Activated T-cell treated with anti-CD3 and anti-CD28 coated beads for 1 hour (primary cell): ENCODE data around the gene FHOD1.
A peak's percentile ranks its signal among the peaks of the same experiment; 100 is the strongest.

Experiments
- DNase-seq: peaks from one replicate; pipeline ENCODE4 v3.0.0-alpha.2; 2020; ENCODE audit warnings: low read depth

Gene FHOD1

GRCh38 chr16:67249178-67250044 lies 2.1 kb upstream of the FHOD1 start:
- no peak for DNase-seq

GRCh38 chr16:67248401-67249177 lies 1.3 kb upstream of the FHOD1 start, which contains the start of gene SLC9A5:
SLC9A5 (plus strand) TSS chr16:67248979; CDS start chr16:67249015, 36 bp downstream.
- DNase-seq = no peak

- DNase-seq = no peak
Measured at GRCh38 chr16:67248073-67248400, 756 bp upstream of the FHOD1 start.

DNA sequence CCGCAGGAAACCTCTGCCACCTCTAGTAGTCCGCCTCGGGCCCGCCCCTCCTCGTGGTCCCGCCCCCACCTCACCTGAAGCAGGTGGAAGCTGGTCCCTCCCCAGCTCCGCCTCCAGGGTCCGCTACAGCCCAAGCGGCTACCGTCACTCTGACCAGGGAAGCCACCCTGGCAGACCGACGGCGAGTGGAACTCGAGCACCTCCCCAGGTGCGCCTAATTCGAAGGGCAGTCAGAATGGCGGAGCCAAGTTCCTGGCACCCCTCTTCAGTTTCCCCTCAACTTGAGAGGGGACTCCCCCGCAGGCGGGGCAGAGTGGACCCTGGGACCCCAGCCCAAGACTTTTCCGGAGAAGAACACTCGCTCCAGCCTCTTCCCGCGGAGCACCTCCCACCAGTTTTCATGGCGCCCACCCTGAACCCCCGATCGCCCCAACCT lies 507 bp downstream of the FHOD1 start:
- DNase-seq = peak; percentile 22

GRCh38 chr16:67246081-67246755 lies 1.1 kb downstream of the FHOD1 start:
- peak; percentile 27 for DNase-seq

DNA sequence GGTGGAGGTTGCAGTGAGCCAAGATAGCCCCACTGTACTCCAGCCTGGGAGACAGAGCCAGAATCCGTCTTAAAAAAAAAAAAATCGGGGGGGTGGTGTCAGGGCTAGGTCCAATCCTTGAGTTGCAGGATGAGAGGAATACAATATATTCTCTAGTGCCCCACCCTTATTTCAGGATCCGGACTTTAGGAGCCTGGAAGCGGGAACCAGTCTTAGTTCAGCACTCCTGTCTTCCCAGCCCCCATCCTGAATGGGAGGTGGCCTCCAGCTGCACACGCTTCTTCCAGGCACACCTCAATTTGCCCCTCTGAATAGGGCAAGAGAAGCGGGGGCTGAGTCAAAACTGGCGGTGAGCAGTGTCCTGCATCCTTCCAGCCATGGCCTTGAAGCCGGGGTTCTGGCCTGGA lies 1.6 kb downstream of the FHOD1 start:
- no peak for DNase-seq

GRCh38 chr16:67245186-67245585 lies 2.1 kb downstream of the FHOD1 start:
- no peak for DNase-seq

DNA sequence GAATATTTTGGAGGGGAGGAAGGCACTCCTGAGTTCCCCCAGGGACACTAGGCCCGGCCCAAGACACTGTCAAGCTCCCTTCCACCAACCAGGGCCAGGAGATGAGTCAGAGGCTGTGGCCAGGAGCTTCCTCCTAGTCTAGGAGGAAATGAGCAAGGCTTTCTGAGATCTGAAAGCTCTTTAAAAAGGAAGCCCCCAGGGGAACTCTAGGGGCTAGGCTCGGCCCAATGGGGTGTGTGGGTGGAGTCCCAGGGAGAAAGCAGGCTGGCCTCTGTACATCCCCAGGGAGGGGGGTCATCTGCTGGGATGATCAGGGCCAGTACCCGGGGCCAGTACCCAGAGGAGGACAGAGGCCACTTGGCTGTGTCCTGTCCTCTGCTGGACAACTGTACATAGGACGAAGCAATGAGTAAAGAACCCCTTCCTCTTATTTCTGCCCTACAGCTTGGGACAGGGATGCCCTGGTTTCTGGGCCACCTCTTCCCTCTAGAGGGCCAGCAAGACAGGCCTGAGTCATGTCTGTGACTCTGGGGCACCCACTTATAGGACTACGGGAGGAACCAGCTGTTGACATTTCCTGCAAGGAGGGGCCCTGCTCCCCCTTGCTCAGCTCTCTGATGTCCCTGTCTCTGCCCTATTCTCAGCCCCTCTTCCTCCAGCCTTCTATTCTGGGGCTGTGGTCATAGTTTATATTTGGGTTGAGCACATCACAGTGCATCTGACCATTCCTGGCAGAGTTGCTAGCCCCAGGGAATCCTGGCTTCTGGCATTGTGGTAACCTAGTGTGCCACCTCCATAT lies 2.7 kb downstream of the FHOD1 start:
- DNase-seq = peak; percentile 61

DNA sequence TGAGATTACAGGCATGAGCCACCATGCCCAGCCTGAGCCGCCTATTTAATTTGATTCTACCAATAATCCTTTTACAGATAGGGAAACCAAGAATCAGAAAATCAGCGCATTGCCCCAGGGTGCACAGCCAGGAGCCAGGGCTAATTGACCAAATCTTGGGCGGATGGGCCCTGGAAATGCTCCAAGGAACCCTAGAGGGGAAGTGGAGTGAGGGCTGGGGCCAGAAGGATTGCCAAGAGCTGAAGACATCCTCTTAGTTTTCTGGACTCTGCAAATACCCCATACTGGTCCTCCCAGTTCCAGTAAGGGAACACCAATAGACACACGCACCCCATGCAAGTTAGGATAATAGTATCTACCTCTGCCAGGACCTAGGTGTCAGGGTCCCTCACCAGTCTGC lies 3.8 kb downstream of the FHOD1 start:
- no peak for DNase-seq

GRCh38 chr16:67242138-67242730 lies 5.0 kb downstream of the FHOD1 start:
- DNase-seq = no peak

- no peak for DNase-seq
Measured at GRCh38 chr16:67241008-67241900, 6.0 kb downstream of the FHOD1 start.

DNA sequence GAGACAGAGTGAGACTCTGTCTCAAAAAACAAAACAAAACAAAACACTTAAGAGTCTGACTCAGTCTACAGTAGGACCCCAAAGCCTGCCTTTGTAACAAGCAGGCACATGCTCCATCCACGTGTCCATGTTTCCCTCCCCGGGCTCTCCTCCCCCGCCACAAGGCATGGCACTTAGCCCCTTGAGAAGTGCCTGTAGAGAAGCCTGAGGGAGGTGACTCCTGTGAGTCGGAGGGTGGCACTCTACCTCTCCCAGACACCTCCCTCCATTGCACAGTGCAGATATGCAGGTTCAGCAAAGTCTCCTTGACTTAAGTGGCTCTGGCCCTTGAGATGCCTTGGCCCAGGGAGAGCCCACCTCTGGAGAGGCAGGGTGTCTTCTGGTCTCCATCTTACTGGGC lies 6.8 kb downstream of the FHOD1 start:
- no peak for DNase-seq

GRCh38 chr16:67238806-67239470 lies 8.3 kb downstream of the FHOD1 start:
- no peak for DNase-seq

DNA sequence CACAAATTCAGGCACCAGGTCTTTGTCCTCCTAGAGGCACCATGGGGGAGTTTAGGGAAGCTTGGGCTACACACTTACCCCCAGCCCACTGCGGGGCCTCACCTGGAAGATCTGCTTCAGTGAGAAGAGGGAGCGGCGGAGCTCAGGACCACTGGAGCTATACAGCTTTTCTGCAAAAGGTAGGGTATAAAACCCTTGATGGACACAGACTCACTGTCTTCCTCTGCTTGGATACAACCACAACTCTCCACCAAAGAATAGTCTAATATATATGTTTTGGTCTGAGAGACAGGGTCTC lies 9.1 kb downstream of the FHOD1 start:
- DNase-seq = no peak

- DNase-seq = no peak
Measured at GRCh38 chr16:67237396-67238277, 9.6 kb downstream of the FHOD1 start.

DNA sequence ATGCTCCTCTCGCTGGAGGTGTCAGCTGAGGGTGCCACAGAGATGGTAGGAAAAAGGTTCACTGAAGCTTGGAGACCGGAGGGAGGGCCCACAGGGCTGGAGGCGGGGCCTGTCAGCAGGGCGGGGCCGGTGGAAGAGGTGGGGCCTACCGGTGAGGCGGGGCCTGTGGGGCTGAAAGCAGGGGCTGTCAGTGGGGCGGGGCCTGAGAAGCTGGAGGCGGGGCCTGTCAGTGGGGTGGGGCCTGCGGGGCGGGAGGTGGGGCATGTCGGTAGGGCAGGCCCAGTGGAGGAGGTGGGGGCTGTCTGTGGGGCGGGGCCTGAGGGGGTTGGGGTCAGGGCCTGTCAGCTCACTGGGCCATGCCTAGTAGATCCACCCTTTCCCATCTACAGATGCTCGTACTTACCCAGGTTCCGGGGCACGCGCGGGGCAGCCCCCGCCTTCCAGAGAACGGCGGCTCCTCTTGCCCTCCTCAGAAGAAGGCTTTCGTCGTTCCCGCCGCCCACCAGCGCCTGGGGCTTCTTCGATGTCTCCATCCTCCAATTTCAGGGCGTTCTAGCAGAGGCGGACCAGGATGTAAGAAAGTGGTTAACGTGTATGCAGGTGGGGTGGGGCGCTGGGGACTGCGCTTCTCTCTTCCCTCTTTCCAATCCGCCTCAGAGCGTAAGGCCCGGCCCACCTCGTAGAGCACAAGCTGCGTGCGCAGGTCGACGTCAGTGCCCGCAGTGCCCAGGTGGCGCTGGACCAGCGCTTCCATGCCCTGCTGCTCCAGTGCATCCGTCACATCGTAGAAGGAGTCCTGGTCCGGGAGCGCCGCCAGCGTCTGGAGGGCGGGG lies 10.5 kb downstream of the FHOD1 start:
- DNase-seq = peak; percentile 52

- DNase-seq = no peak
Measured at GRCh38 chr16:67235816-67236562, 11.3 kb downstream of the FHOD1 start.
